ENCODE results near the gene UNC5C.

DNA sequence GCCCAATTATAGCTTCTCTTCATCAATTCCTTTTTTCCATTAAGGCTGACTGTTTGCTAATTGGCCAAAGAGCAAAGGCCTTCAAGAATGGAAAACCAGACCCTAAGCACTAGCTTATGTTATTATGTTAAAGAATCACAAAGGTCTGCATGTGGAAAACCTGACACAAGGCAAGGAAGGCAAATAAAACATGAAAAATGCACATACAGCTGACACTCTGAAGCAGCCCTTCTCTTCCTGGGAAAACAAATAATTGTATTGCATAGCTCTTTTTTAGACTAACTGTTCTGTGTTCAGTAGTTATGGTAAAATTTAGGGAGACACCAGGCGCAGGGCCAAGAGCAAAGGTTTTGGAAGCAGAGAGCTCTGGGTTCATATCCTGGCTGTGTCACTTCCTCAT, 223.1 kb downstream of the UNC5C start:
- TF ChIP-seq SUZ12 (IDR thresholded peaks at IDR 0.05) (no peak), FOXM1 (IDR thresholded peaks at IDR 0.05; ENCODE audit: borderline replicate concordance) (no peak), SP1 (IDR thresholded peaks at IDR 0.05) (no peak), FOXA1 (IDR thresholded peaks at IDR 0.05) (no peak), ELF4 (IDR thresholded peaks at IDR 0.05) (no peak), FOXK2 (IDR thresholded peaks at IDR 0.05) (no peak), NFRKB (IDR thresholded peaks at IDR 0.05) (no peak), ARNT (IDR thresholded peaks at IDR 0.05) (no peak), ZNF384 (IDR thresholded peaks at IDR 0.05) (no peak), L3MBTL2 (conservative IDR thresholded peaks at IDR 0.05) (no peak)

Data from HEK293T (cell line).